ENCODE data around the gene AMPH.

GRCh38 chr7:38520741-38521140 lies 110.4 kb downstream of the AMPH start:
- TF ChIP-seq CTCF (conservative IDR thresholded peaks at IDR 0.05) (no peak), EZH2 (IDR thresholded peaks at IDR 0.05; ENCODE audit: low read depth) (no peak)
